IPS DF 6.9 (cell line): ENCODE measurements around the gene CAMK1D.
"Not testable (repeated sequence)": the region's sequence is repeated elsewhere in the genome, so short reads cannot be mapped to it uniquely, and the experiment has no call there.

Experiments
- DNase-seq: peaks from one replicate; pipeline ENCODE4 v3.0.0-alpha.2; 2013; ENCODE audit warnings: low read depth, low spot score
- H3K27ac ChIP-seq: one replicate; pipeline ENCODE4 v1.5.1; 2013; ENCODE audit warnings: low read length, control low read depth
- H3K27me3 ChIP-seq: 2 replicates; pipeline ENCODE4 v1.6.1; 2013; ENCODE audit warnings: mild to moderate bottlenecking, low read length; ENCODE audit not compliant: control insufficient read depth, insufficient read depth
- H3K36me3 ChIP-seq: 2 replicates; pipeline ENCODE4 v1.6.1; 2013; ENCODE audit warnings: low read length; ENCODE audit not compliant: control insufficient read depth, insufficient read depth
- H3K4me1 ChIP-seq: 2 replicates; pipeline ENCODE4 v1.6.1; 2013; ENCODE audit warnings: low read length; ENCODE audit not compliant: control insufficient read depth, insufficient read depth
- H3K4me3 ChIP-seq: 2 replicates; pipeline ENCODE4 v1.5.1; 2013; ENCODE audit warnings: mild to moderate bottlenecking, low read length
- H3K9me3 ChIP-seq: 2 replicates; pipeline ENCODE4 v1.6.1; 2013; ENCODE audit warnings: low read length, inconsistent platforms; ENCODE audit not compliant: control insufficient read depth, insufficient read depth
- WGBS: extraction: QIAGEN DNeasy Blood & Tissue Kit; methylation state at CpG from one replicate; pipeline ENCODE4 v1.1.7; 2013; ENCODE audit warnings: mixed read lengths, missing lambda C conversion rate; ENCODE audit not compliant: insufficient read length, insufficient coverage; 5-methylcytosine and 5-hydroxymethylcytosine counted together

The CAMK1D gene

DNA sequence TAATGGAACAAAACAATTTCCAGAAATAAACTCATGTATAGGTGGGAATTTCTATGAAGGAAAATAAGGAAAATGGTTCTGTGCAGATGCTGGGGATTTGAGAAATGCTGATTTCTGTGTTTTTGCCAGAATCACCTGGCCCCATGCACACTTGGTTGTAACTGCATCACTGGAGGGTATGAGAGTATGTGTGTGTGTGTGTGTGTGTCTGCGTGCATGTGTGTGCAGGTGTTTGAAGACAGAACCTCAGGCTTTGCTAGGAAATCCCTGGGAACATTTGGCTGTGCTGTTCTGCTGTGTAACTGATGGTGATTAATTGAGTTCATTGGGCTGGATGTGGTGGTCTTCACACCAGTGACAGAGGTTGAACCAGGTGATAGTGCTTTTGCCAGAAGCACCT is 141.6 kb downstream of the CAMK1D start:
- Histone ChIP-seq H3K9me3 (no peaks in the 10 kb centered on the region), H3K27ac (no peak overlapping the region), H3K27me3 (no peaks in the 10 kb centered on the region), H3K4me1 (no peaks in the 10 kb centered on the region), H3K36me3 (no peaks in the 10 kb centered on the region), H3K4me3 (no peak overlapping the region)
- WGBS = no CpG with 5 or more reads among the region's 1 CpG
- no peak for DNase-seq

DNA sequence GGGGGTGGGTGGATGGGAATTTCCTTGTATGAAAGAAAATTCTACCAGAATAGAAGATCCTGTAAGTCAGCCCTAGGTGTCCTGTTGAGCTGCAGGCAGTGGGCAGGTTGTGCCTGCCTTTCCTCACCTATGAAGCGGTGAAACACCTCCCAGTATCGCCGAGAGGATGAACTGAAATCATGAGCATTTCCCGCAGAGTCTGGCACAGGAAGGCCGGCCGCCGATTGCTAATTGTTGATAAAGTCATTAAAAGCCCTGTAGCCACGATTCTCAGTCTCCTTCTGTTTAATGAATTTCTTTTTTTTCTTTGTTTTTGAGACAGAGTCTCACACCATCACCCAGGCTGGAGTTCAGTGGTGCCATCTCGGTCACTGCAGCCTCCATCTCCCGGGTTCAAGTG is 142.1 kb downstream of the CAMK1D start:
- H3K9me3 ChIP-seq = no peaks in the 10 kb centered on the region
- no peak overlapping the region for H3K27ac ChIP-seq
- H3K27me3 ChIP-seq = no peaks in the 10 kb centered on the region
- no CpG with 5 or more reads among the region's 10 CpGs for WGBS
- no peak overlapping the region for H3K4me3 ChIP-seq
- H3K36me3 ChIP-seq = no peaks in the 10 kb centered on the region
- no peaks in the 10 kb centered on the region for H3K4me1 ChIP-seq
- DNase-seq = no peak

DNA sequence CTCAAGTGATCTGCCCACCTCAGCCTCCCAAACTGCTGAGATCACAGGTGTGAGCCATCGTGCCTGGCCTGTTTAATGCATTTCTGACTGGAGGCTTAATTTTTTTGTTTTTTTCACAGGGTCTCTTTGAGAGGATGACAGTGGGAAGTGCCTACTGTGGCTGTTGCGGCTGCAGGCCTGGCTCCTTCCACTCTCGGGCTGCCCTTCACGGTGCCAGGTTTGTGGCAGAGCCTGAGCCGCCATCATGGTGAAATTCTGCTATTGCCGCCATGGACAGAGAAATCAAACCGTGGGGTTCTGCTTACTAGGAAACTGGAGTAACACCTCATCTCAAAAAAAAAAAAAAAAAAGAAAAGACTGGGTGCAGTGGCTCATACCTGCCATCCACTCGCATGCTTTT is 142.7 kb downstream of the CAMK1D start:
- Histone ChIP-seq H3K27ac (no peak overlapping the region), H3K36me3 (no peaks in the 10 kb centered on the region), H3K27me3 (no peaks in the 10 kb centered on the region), H3K4me3 (no peak overlapping the region), H3K4me1 (no peaks in the 10 kb centered on the region), H3K9me3 (no peaks in the 10 kb centered on the region)
- DNase-seq = no peak
- WGBS = no CpG with 5 or more reads among the region's 8 CpGs

DNA sequence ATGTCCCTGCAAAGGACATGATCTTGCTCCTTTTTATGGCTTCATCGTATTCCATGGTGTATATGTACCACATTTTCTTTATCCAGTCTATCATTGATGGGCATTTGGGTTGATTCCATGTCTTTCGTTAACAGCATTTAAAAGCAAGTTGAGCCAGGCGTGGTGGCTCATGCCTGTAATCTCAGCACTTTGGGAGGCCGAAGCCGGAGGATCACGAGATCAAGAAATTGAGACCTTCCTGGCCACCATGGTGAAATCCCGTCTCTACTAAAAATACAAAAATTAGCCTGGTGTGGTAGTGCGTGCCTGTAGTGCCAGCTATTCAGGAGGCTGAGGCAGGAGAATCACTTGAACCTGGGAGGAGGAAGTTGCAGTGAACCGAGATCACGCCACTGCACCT is 147.7 kb downstream of the CAMK1D start:
- not testable (repeated sequence) for DNase-seq, H3K36me3 ChIP-seq, H3K4me3 ChIP-seq, H3K9me3 ChIP-seq, H3K4me1 ChIP-seq, H3K27ac ChIP-seq, H3K27me3 ChIP-seq
- WGBS = no CpG with 5 or more reads among the region's 10 CpGs

DNA sequence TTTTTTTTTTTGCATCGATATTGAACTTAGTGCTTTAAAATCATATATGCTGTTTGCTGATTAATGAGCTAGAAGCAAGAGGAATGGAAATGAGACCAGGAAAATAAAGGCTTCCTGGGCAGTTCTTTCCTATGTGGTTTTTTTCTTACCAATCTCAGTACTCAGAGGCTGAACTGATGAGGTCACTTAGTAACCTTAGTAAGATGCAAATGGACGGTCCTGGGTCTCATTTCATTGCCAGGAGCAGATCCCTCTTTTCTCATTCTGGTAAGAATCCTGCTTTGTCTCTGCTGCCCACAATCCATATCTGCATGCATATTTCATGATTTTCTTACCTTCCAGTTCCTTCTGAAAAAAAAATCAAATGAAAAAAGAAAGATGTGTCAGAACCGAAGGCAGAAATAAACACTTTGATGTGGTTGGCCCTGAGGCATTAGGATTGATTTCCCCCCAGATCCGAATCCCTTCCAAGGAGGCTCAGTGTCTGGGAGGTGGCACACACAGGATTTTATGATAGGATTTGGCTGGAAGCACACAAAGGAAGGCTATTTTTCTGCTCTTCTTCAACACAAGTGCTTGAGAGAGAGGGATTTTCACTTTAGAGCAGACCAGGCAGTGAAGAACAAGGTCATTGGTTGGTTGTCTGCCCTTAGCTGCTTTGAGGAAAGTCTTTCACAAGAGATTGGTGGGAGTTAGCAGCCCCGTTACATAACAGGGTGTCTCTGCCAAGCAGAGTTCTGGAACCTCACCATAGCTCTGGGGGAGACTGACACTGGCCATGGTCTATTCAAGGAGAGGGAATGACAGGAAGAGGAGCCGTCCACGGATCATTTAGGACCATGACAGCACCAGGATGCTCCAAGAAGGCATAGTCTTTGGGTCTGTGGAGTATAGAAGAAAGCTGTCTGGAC is 150.0 kb downstream of the CAMK1D start:
- no peak overlapping the region for H3K4me3 ChIP-seq
- no peaks in the 10 kb centered on the region for H3K27me3 ChIP-seq
- DNase-seq = no peak
- no peaks in the 10 kb centered on the region for H3K36me3 ChIP-seq
- H3K9me3 ChIP-seq = no peaks in the 10 kb centered on the region
- no peak overlapping the region for H3K27ac ChIP-seq
- WGBS = no CpG with 5 or more reads among the region's 7 CpGs
- no peaks in the 10 kb centered on the region for H3K4me1 ChIP-seq

DNA sequence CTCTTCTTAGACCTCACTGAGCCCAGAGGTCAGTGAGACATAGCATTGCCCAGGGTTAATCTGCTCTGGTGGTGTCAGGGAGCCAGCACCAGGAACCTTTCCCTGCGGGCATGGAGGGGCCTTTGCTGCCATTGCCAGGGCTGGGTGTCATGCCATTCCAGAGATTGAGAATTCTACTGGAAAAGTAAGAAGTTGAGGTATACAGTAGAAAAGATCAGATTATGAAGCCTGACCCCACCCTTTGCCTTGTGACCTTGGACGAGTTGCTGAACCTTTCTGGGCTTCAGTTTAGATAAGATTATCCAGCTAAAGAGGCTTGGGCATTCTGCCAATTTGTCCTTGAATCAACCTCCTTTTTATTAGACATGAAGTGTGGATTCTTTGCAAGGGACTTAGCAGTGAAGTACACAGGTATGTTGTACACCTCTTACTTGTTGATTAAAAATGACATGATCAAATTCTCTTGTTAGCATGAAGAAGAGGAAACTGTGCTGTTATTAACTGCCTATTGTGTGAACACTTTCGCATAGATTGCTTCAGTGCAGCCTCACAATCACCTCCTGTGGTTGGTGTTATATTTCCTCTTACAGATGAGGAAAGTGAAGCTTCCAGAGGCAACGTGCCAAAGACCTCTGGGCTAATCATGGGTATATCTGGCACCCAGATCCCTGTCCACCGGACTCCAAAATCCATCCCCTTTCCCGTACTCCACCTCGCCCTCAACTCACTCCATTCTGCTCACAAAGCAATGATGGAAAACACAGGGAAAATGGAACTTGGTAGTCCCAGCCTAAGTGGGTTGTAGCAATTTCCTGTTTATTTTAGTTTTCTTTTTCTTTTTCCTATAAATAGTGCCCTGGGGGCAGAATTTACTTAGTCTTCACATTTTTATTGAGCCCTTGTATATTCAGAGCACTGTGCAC is 151.3 kb downstream of the CAMK1D start:
- H3K4me3 ChIP-seq = no peak overlapping the region
- no peaks in the 10 kb centered on the region for H3K9me3 ChIP-seq
- DNase-seq = no peak
- no peak overlapping the region for H3K27ac ChIP-seq
- no peaks in the 10 kb centered on the region for H3K27me3 ChIP-seq
- no CpG with 5 or more reads among the region's 7 CpGs for WGBS
- H3K36me3 ChIP-seq = no peaks in the 10 kb centered on the region
- H3K4me1 ChIP-seq = no peaks in the 10 kb centered on the region

DNA sequence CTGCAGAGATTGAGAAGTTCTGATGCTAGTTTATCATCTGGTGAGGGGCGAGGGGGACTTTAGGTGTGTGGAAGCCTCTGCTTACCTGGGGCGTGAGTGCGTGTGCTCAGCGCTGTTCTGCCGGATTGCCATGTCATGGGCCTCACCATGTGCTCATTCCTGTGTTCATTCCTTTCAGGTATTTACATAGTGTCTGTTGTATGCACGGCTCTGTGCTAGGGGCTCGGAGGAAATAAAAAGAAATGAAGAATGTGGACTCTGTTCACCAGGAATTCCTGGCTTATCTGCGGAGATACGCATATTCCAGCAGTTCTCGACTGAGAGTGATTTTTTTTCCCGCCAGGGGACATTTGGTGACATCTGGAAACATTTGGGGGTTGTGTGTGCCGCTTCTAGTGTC is 152.0 kb downstream of the CAMK1D start:
- Histone ChIP-seq H3K27me3 (no peaks in the 10 kb centered on the region), H3K36me3 (no peaks in the 10 kb centered on the region), H3K9me3 (no peaks in the 10 kb centered on the region), H3K4me1 (no peaks in the 10 kb centered on the region), H3K27ac (no peak overlapping the region), H3K4me3 (no peak overlapping the region)
- DNase-seq = no peak
- no CpG with 5 or more reads among the region's 12 CpGs for WGBS

DNA sequence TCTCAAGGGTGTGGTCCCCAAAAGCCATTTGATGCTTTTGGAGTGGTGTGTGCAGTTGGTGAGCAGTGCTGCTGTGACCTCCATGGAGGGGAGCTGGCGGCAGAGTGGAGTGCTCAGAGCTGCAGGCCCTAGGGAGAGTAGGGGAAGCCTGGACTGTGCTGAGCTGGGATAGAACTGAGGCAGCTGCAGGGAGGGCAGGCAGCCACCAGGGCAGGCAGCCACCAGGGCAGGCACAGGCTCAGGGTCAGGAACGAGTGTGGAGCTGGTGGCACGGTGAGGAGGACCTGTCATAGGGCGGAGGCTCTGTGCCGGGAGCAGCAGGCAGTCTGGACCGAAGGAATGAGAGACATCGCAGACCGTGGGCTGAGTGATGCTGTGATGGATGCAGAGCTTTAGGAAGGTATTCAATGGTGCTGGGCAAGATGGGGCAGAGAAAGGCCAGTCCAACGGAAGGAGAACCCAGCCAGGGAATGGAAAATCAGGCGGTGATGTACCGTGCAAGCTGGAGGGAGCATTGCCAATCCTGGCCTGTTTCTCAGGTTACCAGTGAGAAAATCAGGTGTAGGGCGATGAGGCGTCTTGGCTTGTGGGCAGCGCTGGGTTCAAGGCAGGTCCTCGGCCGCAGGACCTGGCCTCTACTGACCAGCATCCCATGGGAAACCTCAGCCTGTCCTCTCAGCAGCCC is 152.6 kb downstream of the CAMK1D start:
- H3K27ac ChIP-seq = no peak overlapping the region
- H3K36me3 ChIP-seq = no peaks in the 10 kb centered on the region
- H3K4me1 ChIP-seq = no peaks in the 10 kb centered on the region
- no CpG with 5 or more reads among the region's 16 CpGs for WGBS
- H3K4me3 ChIP-seq = no peak overlapping the region
- H3K9me3 ChIP-seq = no peaks in the 10 kb centered on the region
- DNase-seq = no peak
- no peaks in the 10 kb centered on the region for H3K27me3 ChIP-seq

DNA sequence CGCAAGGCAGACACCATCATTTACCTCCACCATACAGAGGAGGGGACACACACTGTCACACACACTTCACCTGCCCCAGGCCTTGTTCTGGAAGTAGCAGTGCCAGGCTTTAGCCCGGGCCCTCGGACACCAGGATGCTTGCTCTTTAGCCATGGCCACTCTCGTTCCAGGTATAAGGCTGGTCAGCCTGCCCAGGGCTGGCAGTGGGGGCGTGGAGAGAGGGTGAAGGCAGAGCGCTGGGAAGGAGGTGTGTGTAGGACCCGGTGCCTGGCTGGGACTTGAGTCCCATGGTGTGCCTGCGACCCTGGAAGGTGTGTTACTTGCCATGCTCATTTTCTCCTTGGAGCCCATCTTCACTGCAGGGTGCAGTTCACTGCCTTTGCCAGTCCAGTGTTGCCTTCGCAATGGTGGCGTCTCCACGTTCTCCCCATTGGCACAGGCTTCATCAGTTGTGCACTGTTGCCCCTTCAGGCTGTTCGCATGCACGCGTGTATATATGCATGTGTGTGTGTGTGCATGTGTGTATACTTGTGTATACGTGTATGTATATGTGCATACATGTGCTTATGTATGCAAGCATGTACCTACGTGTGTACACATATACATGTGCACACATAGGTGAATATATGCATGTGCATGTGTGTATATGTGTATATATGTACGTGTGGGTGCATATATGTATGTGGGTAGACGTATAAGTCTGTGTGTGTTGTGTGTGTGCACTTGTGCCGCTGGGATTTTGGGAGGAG is 153.4 kb downstream of the CAMK1D start:
- no peak for DNase-seq
- no peaks in the 10 kb centered on the region for H3K4me1 ChIP-seq
- no CpG with 5 or more reads among the region's 19 CpGs for WGBS
- no peaks in the 10 kb centered on the region for H3K9me3 ChIP-seq
- H3K36me3 ChIP-seq = no peaks in the 10 kb centered on the region
- no peaks in the 10 kb centered on the region for H3K27me3 ChIP-seq
- H3K4me3 ChIP-seq = no peak overlapping the region
- no peak overlapping the region for H3K27ac ChIP-seq

DNA sequence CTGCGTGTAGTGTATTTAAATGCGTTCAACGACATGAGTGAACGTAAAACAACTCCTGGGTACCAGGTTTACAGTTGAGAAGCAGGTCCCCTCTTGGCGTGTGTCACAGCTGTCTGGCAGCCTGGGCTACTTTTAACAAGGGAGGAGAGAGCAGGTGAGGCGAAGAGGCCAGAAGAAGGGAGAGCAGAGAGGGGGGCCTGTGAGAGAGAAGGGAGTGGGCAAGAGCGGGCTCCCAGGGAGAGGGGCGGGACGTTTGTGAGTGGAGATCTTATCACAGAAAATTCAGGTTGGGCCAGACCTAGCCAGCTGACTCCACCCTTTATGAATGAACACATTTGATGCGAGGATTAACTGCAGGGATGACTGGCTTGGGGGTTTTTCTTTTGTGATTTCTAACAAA is 154.0 kb downstream of the CAMK1D start:
- Histone ChIP-seq H3K4me3 (no peak overlapping the region), H3K9me3 (no peaks in the 10 kb centered on the region), H3K27ac (no peak overlapping the region), H3K4me1 (no peaks in the 10 kb centered on the region), H3K36me3 (no peaks in the 10 kb centered on the region), H3K27me3 (no peaks in the 10 kb centered on the region)
- no peak for DNase-seq
- WGBS = no CpG with 5 or more reads among the region's 10 CpGs
